ENCODE results near the gene SMPDL3B.

Gene SMPDL3B

GRCh38 chr1:27934818-27935549 is at the start of gene SMPDL3B:
Gene SMPDL3B (plus strand): TSS chr1:27935000. CDS start chr1:27935184, 184 bp downstream.
- Histone ChIP-seq H3K4me3 (no peak within 1 kb of the TSS), H3K27me3 (peaks cover 0 to 29% of the 10 kb centered on the region in 2 donors), H3K9me3 (no peaks in the 10 kb centered on the region), H3K4me1 (peaks cover 0 to 13% (median 3%) of the 10 kb centered on the region in 4 donors), H3K36me3 (no peaks in the 10 kb centered on the region), H3K27ac (no peak within 1 kb of the TSS)
- TF ChIP-seq, protein P1, sequence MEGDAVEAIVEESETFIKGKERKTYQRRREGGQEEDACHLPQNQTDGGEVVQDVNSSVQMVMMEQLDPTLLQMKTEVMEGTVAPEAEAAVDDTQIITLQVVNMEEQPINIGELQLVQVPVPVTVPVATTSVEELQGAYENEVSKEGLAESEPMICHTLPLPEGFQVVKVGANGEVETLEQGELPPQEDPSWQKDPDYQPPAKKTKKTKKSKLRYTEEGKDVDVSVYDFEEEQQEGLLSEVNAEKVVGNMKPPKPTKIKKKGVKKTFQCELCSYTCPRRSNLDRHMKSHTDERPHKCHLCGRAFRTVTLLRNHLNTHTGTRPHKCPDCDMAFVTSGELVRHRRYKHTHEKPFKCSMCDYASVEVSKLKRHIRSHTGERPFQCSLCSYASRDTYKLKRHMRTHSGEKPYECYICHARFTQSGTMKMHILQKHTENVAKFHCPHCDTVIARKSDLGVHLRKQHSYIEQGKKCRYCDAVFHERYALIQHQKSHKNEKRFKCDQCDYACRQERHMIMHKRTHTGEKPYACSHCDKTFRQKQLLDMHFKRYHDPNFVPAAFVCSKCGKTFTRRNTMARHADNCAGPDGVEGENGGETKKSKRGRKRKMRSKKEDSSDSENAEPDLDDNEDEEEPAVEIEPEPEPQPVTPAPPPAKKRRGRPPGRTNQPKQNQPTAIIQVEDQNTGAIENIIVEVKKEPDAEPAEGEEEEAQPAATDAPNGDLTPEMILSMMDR (IDR thresholded peaks at IDR 0.05): no peak
- DNase-seq: no peak
- intact Hi-C loops (cut with DNase I; ENCODE audit: low total_unique reads): no loop called here

- H3K36me3 ChIP-seq: peaks cover 0 to 50% (median 8%) of the 10 kb centered on the region in 3 donors
- no peaks in the 10 kb centered on the region for H3K27me3 ChIP-seq
- no peak for DNase-seq
- H3K27ac ChIP-seq: no peak overlapping the region
- intact Hi-C loops (cut with DNase I; ENCODE audit: low total_unique reads): no loop called here
- TF ChIP-seq, protein P1 (IDR thresholded peaks at IDR 0.05): no peak
- H3K4me1 ChIP-seq: no peaks in the 10 kb centered on the region
- no peak overlapping the region for H3K4me3 ChIP-seq
- no peaks in the 10 kb centered on the region for H3K9me3 ChIP-seq
These were observed 49.7 kb upstream of the SMPDL3B start for GRCh38 chr1:27885114-27885528.

- no peak for DNase-seq
- no peaks in the 10 kb centered on the region for H3K9me3 ChIP-seq
- peaks cover 1 to 57% (median 8%) of the 10 kb centered on the region in 3 donors for H3K36me3 ChIP-seq
- H3K4me3 ChIP-seq: no peak overlapping the region
- no peaks in the 10 kb centered on the region for H3K4me1 ChIP-seq
- intact Hi-C loops (cut with DNase I; ENCODE audit: low total_unique reads): no loop called here
- TF ChIP-seq, protein P1 (IDR thresholded peaks at IDR 0.05): no peak
- no peaks in the 10 kb centered on the region for H3K27me3 ChIP-seq
- H3K27ac ChIP-seq: no peak overlapping the region
These were observed 49.0 kb upstream of the SMPDL3B start for GRCh38 chr1:27885621-27886352.

- peaks cover 6 to 62% (median 9%) of the 10 kb centered on the region in 3 donors for H3K36me3 ChIP-seq
- H3K4me3 ChIP-seq: no peak overlapping the region
- no peaks in the 10 kb centered on the region for H3K9me3 ChIP-seq
- H3K27ac ChIP-seq: no peak overlapping the region
- no peaks in the 10 kb centered on the region for H3K27me3 ChIP-seq
- intact Hi-C loops (cut with DNase I; ENCODE audit: low total_unique reads): no loop called here
- TF ChIP-seq, protein P1 (IDR thresholded peaks at IDR 0.05): no peak
- no peaks in the 10 kb centered on the region for H3K4me1 ChIP-seq
- no peak for DNase-seq
These were observed 48.5 kb upstream of the SMPDL3B start for GRCh38 chr1:27886353-27886679.

DNA sequence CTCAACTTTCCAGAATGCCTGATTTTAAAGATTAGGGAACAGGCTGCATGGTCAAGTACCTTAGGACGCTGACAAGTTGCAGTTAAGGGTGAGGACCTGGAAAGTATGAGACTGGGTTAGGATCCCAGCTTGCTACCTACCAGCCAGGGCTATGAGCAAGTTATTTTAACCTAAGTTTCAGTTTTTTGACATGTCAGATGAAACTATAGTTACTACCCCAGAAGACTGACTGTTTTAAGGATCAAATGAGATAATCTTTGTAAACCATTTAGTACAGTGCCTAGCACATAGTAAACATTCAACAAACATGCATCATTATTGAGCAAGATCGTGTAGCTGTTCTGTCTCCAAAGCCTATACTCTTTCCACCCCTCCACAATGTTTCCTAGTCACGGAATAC is 48.1 kb upstream of the SMPDL3B start:
- H3K36me3 ChIP-seq: peaks cover 8 to 65% (median 13%) of the 10 kb centered on the region in 3 donors
- no peaks in the 10 kb centered on the region for H3K9me3 ChIP-seq
- intact Hi-C loops (cut with DNase I; ENCODE audit: low total_unique reads): no loop called here
- no peaks in the 10 kb centered on the region for H3K4me1 ChIP-seq
- TF ChIP-seq, protein P1 (IDR thresholded peaks at IDR 0.05): no peak
- no peak overlapping the region for H3K4me3 ChIP-seq
- no peak overlapping the region for H3K27ac ChIP-seq
- DNase-seq: no peak
- no peaks in the 10 kb centered on the region for H3K27me3 ChIP-seq
